SK-N-SH treated with all-trans-retinoic acid at 6 μM for 48 hours (cell line): Measurements from ENCODE around the gene COPS8.

Experiments used
- BACH2 ChIP-seq: fragments of 250-450 bp; sonication (Bioruptor Pico); IDR thresholded peaks from 2 replicates; pipeline ENCODE4 v1.9.0; 2021; ENCODE audit warnings: mild to moderate bottlenecking, borderline replicate concordance
- ISL1 ChIP-seq: fragments of 250-450 bp; sonication (Bioruptor Pico); IDR thresholded peaks from 2 replicates; pipeline ENCODE4 v2.1.2; 2022; ENCODE audit warnings: mild to moderate bottlenecking, moderate library complexity
- RARB ChIP-seq: fragments of 250-450 bp; sonication (Bioruptor Pico); IDR thresholded peaks from 2 replicates; pipeline ENCODE4 v1.8.0; 2021; ENCODE audit warnings: mild to moderate bottlenecking, moderate library complexity
- TCF4 ChIP-seq: fragments of 250-450 bp; sonication (Bioruptor Pico); IDR thresholded peaks from 2 replicates; pipeline ENCODE4 v1.8.0; 2021; ENCODE audit warnings: mild to moderate bottlenecking, moderate library complexity, borderline replicate concordance
- ZC3H10 ChIP-seq: fragments of 250-450 bp; sonication (Bioruptor Pico); IDR thresholded peaks from 2 replicates; pipeline ENCODE4 v1.5.1; 2021; ENCODE audit warnings: mild to moderate bottlenecking, moderate library complexity
- ZNF8 ChIP-seq: fragments of 450-650 bp; formaldehyde crosslinking; IDR thresholded peaks from 2 replicates; pipeline ENCODE4 v1.5.0; 2020; ENCODE audit warnings: mild to moderate bottlenecking, moderate library complexity
- TF ChIP-seq, protein P1 (sequence below): fragments of 250-450 bp; sonication (Bioruptor Pico); IDR thresholded peaks from 2 replicates; pipeline ENCODE4 v1.8.0; 2020; ENCODE audit warnings: mild to moderate bottlenecking, moderate library complexity, borderline replicate concordance
- TF ChIP-seq, protein P2 (sequence below): fragments of 250-450 bp; sonication (Bioruptor Pico); IDR thresholded peaks from 2 replicates; pipeline ENCODE4 v1.5.0; 2020; ENCODE audit warnings: mild to moderate bottlenecking, moderate library complexity
- TF ChIP-seq, protein P3 (sequence below): fragments of 250-450 bp; sonication (Bioruptor Pico); IDR thresholded peaks from 2 replicates; pipeline ENCODE4 v1.5.1; 2021; ENCODE audit warnings: mild to moderate bottlenecking, moderate library complexity

DNA sequence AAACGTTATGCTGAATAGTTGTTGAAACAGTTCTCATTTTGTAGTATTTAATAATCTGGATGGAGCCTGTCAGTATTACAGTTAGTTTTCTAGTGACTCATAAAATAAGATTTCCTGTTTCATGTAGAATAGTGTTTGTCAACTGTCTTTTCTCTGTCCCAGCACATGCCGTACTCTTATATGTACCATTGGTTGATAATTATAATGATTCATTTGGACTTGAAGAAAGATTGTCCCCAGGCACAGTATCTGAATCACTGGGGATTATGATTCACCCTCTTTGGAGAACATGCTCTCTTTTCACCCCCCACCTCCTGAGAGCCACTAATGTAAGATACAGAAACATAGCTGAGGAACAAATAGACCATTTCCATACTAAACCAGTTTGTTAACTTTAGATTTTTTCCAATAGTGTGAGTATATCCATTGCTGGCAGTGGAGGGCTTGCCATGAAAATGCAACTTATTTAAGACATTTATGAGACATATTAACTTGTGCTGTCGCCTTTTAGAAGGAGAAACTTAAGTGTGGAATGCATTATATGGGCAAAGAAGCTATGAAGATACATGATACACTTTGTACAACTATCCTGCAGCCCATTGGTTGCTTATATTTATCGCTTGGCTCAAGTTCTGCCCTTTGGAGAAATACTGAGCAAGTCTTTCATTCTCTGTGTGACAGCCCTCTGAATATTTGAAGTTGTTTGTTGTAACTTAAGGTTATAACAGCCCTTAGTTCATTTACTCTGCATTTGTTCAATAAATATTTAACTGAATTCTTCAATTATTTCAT, 12.4 kb downstream of the COPS8 start:
- TF ChIP-seq ZNF8 (CRISPR knock-in tag) (no peak), RARB (CRISPR knock-in tag) (no peak), BACH2 (no peak), ZC3H10 (CRISPR knock-in tag) (no peak), ISL1 (CRISPR knock-in tag) (no peak), TCF4 (CRISPR knock-in tag) (no peak)
- TF ChIP-seq, protein P1, sequence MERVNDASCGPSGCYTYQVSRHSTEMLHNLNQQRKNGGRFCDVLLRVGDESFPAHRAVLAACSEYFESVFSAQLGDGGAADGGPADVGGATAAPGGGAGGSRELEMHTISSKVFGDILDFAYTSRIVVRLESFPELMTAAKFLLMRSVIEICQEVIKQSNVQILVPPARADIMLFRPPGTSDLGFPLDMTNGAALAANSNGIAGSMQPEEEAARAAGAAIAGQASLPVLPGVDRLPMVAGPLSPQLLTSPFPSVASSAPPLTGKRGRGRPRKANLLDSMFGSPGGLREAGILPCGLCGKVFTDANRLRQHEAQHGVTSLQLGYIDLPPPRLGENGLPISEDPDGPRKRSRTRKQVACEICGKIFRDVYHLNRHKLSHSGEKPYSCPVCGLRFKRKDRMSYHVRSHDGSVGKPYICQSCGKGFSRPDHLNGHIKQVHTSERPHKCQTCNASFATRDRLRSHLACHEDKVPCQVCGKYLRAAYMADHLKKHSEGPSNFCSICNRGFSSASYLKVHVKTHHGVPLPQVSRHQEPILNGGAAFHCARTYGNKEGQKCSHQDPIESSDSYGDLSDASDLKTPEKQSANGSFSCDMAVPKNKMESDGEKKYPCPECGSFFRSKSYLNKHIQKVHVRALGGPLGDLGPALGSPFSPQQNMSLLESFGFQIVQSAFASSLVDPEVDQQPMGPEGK = no peak
- TF ChIP-seq, protein P2, sequence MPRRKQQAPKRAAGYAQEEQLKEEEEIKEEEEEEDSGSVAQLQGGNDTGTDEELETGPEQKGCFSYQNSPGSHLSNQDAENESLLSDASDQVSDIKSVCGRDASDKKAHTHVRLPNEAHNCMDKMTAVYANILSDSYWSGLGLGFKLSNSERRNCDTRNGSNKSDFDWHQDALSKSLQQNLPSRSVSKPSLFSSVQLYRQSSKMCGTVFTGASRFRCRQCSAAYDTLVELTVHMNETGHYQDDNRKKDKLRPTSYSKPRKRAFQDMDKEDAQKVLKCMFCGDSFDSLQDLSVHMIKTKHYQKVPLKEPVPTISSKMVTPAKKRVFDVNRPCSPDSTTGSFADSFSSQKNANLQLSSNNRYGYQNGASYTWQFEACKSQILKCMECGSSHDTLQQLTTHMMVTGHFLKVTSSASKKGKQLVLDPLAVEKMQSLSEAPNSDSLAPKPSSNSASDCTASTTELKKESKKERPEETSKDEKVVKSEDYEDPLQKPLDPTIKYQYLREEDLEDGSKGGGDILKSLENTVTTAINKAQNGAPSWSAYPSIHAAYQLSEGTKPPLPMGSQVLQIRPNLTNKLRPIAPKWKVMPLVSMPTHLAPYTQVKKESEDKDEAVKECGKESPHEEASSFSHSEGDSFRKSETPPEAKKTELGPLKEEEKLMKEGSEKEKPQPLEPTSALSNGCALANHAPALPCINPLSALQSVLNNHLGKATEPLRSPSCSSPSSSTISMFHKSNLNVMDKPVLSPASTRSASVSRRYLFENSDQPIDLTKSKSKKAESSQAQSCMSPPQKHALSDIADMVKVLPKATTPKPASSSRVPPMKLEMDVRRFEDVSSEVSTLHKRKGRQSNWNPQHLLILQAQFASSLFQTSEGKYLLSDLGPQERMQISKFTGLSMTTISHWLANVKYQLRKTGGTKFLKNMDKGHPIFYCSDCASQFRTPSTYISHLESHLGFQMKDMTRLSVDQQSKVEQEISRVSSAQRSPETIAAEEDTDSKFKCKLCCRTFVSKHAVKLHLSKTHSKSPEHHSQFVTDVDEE (CRISPR knock-in tag) = no peak
- TF ChIP-seq, protein P3, sequence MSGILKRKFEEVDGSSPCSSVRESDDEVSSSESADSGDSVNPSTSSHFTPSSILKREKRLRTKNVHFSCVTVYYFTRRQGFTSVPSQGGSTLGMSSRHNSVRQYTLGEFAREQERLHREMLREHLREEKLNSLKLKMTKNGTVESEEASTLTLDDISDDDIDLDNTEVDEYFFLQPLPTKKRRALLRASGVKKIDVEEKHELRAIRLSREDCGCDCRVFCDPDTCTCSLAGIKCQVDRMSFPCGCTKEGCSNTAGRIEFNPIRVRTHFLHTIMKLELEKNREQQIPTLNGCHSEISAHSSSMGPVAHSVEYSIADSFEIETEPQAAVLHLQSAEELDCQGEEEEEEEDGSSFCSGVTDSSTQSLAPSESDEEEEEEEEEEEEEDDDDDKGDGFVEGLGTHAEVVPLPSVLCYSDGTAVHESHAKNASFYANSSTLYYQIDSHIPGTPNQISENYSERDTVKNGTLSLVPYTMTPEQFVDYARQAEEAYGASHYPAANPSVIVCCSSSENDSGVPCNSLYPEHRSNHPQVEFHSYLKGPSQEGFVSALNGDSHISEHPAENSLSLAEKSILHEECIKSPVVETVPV = no peak
